Measurements from ENCODE around the gene TAS1R3.
A peak's percentile ranks its signal among the peaks of the same experiment; 100 is the strongest.

- 0 out of 2 replicates have a peak, but pooled peaks have one; percentile 17 for TF ChIP-seq TAF1 (IDR thresholded peaks at IDR 0.05; ENCODE audit: borderline replicate concordance, insufficient read depth, low read length)
- no peak for TF ChIP-seq REST (IDR thresholded peaks at IDR 0.05; ENCODE audit: insufficient read depth in 1 of 2, low read depth in 2 of 2, low read length in 2 of 2)
These were observed 29.6 kb downstream of the TAS1R3 start for GRCh38 chr1:1360506-1361169.

All from PFSK-1 (cell line).